NCI-H345 treated with DMSO at 0.1 percent for 48 hours (cell line): ENCODE data around the gene CBR1.
"Not testable (repeated sequence)": the region's sequence is repeated elsewhere in the genome, so short reads cannot be mapped to it uniquely, and the experiment has no call there.

Source experiments
- DNase-seq: peaks from one replicate; lab custom pipeline; 2025; ENCODE audit not compliant: unreplicated experiment; lab: John Stamatoyannopoulos, UW

The CBR1 gene

DNA sequence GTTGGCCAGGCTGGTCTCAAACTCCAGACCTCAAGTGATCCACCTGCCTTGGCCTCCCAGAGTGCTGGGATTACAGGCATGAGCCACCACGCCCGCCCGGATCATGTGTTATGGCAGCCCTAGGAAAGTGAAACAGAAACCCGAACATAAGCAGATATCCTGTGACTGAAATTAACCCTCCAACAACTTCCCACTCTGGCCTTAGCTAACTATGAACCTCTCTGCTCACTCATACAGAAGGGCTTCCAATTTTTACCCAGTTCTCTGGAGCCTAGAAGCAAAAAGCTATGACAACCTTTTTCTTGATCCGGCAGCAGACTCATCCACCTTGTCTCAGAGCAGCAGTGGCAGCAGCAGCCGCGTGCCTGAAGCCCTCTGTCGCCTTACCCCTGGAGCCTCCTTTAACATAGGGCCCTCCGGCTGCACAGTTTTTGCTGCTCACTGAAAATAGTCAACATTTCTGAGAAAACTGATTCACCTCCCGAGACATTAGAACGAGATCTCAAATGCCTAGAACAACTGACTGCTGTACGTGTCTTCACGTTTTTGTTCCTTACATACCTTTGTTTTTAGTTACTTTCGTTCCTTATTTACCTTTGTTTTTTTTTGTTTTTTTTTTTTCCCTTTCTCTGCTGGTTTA lies 9.3 kb downstream of the CBR1 start:
- no peak for DNase-seq

DNA sequence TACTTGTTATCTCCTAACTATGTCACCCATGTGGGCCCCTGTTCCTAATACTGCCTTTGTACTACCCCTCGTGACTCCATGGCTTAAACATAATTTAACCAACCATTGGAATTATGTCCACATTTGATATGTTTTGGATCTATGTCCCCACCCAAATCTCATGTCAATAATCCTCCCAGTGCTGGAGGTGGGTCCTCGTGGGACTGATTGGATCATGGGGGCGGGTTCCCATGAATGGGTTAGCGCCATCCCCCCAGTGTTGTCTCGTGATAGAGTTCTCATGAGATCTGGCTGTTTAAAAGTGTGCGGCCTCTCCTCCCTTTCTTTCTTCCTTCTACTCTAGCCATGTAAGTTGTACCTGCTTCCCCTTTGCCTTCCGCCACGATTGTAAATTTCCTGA lies 9.8 kb downstream of the CBR1 start:
- DNase-seq: no peak

DNA sequence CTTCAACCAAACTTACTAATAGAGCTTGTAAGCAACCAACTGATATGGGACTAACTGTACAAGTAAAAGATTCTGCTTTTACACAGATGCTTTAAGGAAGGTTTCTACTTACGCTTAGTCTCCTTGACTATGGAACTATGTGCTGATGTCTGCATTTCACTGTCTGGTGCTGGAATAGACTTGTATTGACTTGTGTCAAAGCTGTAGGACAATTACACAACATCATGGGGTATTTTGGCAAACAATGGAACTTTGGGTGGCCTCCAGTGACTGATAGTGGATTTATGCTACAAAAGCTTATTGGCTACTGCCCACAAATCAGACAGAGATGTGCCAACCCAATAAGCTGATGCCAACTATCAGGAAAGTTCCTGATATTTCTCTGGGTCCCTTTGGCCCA lies 10.6 kb downstream of the CBR1 start:
- DNase-seq: no peak

DNA sequence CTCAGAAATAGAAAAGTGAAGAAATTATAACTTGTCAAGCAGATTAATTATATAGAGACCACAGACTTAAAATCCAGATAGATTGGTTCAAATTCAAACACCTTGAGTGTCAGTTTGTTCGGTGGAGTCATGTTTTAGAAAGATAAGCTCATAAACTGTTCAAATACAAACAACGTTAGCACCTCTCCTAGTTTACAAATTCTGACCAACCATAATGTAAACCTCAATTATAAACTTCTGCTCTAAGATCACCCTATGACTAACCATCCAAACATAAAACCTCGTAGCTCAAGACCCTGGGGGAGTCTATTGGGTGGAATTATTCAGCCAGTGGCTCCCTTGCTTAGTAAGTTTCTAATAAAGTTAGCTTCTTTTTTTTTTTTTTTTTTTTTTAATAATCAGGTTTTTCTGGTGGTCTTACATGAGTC lies 12.4 kb downstream of the CBR1 start:
- DNase-seq: no peak

DNA sequence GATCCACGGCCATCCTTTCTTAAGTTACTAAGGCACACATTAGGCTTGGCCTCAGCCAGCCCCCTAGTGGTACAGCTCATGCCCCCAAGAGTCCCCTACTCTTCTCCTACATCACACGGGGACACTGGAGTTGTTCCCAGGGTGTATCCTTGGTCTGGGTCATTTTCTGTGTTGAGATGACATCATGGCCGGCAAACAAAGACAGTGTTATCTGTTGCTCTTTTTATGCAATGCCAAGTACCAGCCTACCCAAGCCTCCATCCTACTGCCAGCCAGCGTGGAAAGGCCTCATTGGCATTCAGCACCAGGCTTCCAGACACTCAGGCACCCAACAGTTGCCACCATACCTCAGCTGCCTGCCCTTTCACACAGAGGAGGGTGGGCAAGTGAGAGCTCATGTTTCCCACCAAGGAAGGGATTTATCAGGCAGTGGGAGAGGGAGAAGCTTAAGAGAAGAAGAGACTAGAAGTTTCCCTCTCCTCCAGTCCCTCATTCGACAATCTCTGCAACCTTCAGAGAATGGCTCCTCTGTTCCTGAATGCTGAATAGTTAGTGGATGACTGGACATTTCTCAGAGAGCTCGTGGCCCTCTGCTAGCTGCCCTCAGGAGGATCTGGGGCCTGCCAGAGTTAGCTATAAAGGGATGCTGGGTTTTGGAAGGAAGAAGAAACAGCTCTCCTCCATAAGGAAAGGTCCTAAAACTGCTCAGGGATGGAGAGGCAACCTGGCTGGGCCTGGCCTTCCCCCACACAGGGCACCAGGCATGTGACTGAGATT lies 17.7 kb downstream of the CBR1 start:
- DNase-seq: no peak

DNA sequence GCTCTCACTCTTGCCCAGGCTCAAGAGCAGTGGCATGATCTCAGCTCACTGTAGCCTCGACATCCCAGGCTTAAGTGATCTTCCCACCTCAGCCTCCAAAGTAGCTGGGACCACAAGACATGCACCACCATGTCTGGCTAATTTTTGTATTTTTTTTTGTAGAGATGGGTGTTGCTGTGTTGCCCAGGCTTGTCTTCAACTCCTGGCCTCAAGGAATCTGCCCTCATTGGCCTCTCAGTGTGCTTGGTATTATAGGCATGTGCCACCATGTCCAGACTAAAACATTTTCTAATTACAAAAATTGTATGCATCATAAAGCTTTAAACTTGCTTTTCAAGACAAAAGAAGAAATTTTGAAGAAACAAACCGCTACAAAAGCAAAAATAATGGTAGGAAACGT lies 20.1 kb downstream of the CBR1 start:
- no peak for DNase-seq

DNA sequence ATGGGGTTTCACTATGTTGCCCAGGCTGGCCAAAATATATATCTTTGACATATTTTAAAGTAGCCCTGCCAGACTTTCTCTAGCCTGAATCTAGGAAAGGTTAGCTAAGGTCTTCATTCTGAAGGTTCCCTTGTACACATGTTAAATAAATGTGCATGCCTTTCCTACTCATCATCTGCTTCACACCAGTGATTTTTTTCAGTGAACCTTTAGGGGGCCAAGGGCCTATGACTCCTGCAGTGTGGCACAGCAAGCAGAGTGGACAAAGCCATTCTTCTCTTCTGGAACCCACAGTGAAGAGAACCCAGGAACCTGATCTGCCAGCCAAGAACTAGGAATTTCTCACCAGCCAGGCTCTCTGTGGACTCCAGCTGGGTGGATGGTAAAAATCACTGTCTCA lies 22.9 kb downstream of the CBR1 start:
- no peak for DNase-seq

DNA sequence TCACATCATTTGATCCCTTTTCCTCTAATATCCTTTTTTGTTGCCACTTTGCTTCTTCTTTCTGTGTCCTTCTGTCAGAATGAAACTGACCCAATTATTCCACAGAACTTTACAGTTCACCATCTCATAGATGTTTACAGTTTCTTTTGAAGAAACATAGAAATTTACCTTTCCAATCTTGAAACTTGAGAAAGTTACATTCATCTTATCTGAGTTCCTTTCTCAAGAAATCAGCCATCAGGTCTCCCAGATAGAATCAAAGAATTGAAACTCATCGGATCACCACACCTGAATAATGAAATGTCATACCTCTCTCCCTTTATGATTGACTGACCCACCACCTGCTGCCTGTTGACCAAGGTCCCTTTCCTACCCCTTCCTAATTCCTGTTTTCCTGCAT lies 23.7 kb downstream of the CBR1 start:
- DNase-seq: no peak

DNA sequence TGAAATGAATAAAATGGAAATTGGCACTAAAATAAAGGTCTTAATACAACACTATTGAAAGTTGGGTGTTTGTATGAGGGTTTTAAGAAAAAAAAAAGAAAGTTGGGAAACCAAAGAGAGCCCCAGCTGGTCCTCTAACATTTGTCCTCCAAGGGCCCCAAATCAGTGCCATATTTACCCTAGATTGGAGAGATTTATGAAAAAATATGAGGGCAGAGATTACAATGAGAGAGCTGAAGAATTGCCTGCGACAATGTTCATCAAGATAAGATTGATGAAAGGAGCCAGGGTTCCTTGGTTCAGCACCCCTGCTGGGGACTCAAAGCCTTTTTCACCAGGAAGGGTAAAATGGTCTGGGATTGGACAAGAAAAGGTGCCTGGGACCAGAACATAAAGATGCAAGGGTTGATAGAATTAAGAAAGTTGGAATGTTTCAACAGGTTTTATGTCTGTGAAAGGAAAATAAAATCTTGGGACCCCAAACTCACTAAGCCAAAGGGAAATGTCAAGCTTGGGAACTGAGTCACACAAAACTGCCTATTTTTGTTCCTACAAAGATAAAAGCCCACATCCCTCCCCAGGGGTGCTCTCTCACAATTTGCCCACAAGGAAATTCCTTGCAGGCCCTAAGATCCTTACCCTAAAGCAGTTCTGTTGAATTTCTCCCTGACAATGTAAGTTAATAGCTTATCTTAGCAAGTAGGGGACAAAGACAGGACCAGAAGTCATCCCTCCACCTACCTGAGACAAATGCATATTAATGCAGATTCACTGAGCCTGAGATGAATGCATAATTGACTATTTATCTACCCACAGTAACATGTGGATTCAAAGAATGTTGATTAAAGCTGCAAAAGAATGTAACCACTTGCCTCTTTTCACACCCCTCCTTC lies 26.8 kb downstream of the CBR1 start:
- DNase-seq: no peak

DNA sequence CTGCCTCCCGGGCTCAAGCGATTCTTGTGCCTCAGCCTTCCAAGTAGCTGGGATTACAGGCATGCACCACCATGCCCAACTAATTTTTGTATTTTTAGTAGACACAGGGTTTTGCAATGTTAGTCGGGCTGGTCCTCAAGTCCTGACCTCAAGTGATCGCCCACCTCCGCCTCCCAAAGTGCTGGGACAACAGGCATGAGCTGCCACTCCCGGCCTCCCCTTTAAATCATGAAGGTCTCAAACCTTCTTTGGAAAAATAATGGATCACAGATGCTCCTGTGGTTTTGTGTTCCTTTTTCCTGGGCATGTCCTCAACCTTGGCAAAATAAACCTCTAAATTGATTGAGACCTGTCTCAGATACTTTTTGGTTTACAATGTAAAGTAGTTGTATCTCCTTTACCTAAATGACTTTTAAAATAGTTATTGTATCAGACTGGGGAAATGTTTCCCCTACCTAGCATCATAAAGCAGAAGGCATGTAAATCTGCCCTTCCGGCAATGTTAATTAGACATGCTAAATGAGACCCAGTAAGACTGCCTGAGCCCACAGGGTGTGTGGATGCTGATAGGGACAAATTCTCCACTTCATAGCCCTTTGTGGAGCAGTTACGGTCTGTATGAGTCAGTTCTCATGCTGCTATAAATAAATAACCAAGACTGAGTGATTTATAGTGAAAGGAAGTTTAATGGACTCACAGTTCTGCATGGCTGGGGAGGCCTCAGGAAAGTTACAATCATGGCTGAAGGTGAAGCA lies 27.8 kb downstream of the CBR1 start:
- DNase-seq: no peak

DNA sequence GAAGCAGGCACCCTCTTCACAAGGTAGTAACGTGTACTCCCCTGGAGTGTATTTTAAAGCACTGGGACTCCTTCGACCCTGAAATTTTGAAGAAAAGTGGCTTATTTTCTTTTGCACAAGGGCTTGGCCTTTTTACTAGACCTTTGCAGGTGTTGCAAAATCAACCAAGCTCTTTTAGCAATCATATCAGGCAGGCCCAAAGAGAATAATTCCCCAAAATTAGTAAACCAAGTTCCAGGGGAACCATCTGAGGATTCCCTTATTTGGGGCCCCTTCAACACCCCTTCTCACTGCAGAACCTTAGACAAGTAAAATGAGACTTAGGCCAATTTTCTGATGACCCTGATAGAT lies 28.3 kb downstream of the CBR1 start:
- DNase-seq: no peak

DNA sequence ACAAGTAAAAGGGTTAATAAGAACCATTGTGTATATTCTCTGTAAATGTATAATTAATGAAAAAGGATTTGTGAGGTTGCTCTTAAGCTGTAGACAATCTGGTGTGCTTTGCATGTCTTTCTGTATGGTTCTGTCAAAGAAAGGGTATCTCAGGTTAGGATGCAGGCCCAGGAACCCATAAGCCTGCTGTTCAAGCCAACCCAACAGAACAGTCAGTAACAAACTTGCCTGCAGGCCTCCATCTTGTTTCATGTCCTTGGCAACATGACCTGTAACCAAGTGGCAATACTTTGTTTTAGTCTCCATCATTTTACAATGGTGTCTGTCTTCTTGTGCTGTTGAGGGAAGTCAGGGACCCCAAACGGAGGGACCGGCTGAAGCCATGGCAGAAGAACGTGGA lies 29.2 kb downstream of the CBR1 start:
- DNase-seq: no peak

DNA sequence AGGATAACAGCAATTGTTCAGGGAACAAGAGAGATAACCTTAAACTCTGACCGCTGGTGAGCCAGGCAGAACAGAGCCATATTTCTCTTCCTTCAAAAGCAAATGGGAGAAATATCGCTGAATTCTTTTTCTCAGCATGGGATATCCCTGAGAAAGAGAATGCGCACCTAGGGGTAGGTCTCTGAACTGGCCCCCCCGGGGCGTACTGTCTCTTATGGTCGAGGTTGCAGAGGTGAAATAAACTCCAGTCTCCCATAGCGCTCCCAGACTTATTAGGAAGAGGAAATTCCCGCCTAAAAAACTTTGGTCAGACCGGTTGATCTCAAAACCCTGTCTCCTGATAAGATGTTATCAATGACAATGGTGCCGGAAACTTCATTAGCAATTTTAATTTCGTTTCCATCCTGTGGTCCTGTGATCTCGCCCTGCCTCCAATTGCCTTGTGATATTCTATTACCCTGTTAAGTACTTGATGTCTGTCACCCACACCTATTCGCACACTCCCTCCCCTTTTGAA lies 29.9 kb downstream of the CBR1 start:
- not testable (repeated sequence) for DNase-seq

DNA sequence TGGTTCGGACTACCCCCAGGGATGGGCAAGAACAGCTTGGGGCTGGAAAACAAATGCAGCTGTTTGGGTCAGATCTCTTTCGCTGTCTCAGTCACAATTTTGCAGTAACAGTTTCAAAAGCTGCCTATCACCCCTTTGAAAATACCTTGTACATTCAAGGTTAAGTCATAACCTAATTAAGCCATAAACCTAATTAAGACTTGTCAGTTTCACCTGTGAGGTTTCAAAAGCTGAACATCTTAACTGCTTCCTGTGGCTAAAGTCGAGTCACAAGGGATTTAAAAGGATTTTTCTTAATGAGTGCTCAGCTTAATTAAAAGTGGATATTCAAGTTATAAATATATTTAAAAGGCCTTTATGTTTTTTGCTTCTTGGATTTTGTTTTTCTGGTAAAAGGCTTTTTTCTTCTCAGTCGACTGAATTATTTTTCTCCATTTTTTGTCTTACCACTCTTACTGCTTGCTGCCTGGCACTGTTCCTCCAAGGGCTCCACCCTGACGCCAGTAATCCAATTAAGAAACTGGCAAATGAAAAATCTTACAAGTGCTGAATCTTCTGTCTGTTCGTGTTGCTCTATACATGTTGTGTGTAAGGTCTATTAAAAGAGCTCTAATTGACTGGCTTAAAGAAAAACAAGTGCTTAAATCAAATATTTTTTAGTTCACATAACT lies 31.3 kb downstream of the CBR1 start:
- DNase-seq: no peak

DNA sequence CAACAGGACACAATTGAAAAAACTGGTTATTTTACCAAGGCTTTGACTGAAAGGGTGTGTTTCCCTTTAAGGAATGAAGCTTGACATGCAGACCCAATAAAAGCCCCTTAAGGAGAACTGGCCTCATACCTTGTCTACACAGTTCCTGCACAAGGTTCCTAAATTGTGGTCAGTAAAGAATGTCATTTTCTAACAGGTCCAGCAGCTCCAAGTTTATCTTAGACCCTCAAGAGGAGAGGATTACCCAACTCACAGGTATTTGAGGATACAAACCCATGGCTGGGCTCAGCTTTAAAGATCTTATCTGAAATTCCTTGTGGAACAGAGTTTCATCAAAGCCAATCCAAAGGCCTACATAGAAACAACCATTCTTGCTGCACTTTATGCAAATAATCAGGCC lies 33.6 kb downstream of the CBR1 start:
- no peak for DNase-seq

DNA sequence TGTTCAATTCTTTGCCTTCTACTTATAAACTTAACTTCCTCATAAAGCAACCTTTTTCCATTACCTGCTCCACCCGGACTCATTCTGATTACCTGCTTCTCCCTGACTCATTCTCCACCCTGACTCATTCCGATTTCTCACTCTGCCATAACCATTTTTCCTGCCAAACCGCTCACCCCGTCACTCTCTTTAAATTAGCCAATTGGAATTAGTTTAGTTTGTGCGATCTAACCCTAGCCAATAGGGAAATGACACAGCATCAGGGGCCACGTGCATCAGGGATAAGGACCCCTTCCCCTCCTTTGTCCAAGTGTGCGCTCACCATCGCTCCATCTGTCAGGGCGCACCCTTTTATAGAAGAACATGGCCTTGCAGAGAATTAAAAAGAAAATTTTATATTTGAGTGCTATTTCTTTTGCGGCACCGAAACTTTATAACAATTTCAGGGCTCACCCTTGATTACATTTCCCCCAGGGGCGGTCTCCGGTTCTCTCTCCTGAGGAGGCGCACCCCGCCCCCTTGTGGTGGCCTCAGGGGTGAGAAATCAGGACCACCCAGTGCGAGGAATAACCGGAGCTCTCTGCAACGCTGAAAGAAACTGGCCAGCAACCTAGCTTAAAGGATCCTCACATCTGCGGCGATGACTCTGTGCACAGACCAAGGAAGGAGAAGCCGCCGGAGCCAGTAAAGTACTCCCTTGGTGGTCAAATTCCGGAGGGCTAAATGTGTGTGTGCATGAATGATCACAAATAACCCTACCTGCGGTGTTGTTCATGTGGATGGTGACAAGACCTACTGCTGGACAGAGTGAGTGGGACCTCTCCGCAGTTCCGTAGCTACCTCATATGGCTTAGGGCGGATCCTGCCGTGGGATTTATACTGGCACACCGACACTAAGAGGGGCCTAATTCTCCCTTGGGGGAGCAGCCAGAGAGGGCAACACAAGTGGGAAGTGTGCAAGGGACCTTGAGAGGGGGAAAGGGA lies 34.8 kb downstream of the CBR1 start:
- DNase-seq: no peak

DNA sequence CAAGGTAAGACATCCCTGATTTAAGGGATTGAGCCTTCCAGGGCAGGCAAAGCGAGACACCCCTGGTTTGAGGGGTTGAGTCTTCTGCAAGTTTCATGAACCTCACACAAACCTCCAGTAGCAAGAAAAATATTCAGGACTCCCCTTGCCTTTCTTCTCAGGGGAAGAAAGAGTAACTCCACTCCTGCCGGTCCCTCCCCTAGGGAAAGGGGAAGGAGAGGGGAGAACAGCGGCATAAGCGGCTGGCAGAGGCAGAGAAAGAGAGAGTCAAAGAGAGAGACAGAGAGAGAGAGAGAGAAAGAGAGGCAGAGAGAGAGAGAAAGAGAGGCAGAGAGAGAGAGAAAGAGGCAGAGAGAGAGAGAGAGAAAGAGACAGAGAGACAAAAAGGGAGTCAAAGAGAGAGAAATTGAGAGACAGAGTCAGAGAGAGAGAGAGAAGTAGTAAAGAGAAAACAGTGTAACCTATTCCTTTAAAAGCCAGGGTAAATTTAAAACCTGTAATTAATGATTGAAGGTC lies 35.6 kb downstream of the CBR1 start:
- DNase-seq: no peak

DNA sequence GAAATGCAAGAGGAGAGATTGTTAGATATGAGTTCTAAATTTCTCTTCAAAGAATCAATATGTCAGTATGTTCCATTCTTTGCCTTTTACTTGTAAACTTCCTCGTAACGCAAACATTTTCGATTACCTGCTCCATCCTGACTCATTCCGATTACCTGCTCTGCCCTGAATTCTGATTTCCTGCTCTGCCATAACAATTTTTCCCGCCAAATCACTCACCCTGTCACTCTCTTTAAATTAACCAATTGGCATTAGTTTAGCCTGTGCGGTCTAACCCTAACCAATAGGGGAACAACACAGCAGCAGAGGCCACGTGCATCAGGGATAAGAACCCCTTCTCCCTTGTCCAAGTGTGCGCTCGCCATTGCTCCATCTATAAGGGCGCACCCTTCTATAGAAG lies 40.0 kb downstream of the CBR1 start:
- DNase-seq: no peak

DNA sequence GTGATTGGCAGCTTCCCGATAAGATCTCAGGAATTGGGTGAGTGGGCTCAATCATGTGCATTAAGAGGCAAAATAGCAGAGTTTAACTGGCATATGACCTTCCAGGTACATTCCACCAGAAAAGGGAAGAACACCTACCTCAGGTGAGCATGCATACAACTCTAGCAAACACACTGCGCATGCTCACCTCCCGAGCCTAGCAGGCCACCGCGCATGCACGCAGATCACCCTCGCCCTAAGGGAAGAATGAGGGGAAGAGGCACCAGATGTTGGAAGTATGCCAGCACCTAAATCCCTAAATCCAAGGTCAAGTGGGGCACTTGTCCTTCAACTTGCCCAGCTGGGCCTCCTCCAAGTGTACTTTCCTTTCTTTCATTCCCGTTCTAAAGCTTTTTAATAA lies 41.4 kb downstream of the CBR1 start:
- DNase-seq: no peak
